Colonic mucosa (tissue), 4 donors: ENCODE results near the gene RIPK3. TPM values are rescaled to one million over a fixed set of nuclear protein-coding genes. Genes with fewer than 3 reads are reported as not detected.

ENCODE experiments used
- DNase-seq: peaks from one replicate; pipeline ENCODE4 v3.0.0-alpha.2; 2020
- H3K27ac ChIP-seq: fragments of 200-600 bp; one replicate; pipeline ENCODE4 v1.8.0; 2021
- H3K27me3 ChIP-seq: fragments of 200-600 bp; one replicate; pipeline ENCODE4 v1.8.0; 2021
- H3K36me3 ChIP-seq: fragments of 200-600 bp; one replicate; pipeline ENCODE4 v1.8.0; 2021
- H3K4me1 ChIP-seq: fragments of 200-600 bp; one replicate; pipeline ENCODE4 v1.8.0; 2021; ENCODE audit warnings: mild to moderate bottlenecking
- H3K4me3 ChIP-seq: fragments of 200-600 bp; one replicate; pipeline ENCODE4 v1.8.0; 2021
- H3K9ac ChIP-seq, 2 donors: one replicate each; pipeline ENCODE4 v1.7.0; 2013; ENCODE audit warnings: control low read depth in 2 of 2, low read depth in 2 of 2, low read length in 2 of 2
- H3K9me3 ChIP-seq: fragments of 200-600 bp; one replicate; pipeline ENCODE4 v1.8.0; 2021
- CTCF ChIP-seq: fragments of 200-600 bp; IDR thresholded peaks from one replicate; pipeline ENCODE4 v1.8.0; 2022; ENCODE audit warnings: antibody characterized with exemption, mild to moderate bottlenecking
- intact Hi-C: fragments of 100-400 bp; cut with DNase I; formaldehyde crosslinking; loops from one replicate; pipeline ENCODE4 v1.14.1; 2022
- total RNA-seq, 2 donors: library from RNA; stranded (reverse); fragmentation: NEBNext Ultra II Directional in 1 of 2; extraction: Animal tissue kit (Norgen Biotek cat#: 25700) in 1 of 2; gene quantifications; one replicate each; pipeline ENCODE4 v1.2.1, GENCODE V29; 2021
- donor health status: healthy.
- donor health status: DM: no; HTN: no; CAD: no.
- donor health status: DM: no; HTN: no; CAD: no.

Gene RIPK3
- total RNA-seq, 2 donors from 2014 or later = 30.1 to 38.2 TPM

- H3K27ac ChIP-seq = no peak overlapping the region
- intact Hi-C loops = no loop called here
- no peaks in the 10 kb centered on the region for H3K27me3 ChIP-seq
- no peak overlapping the region for H3K4me3 ChIP-seq
- no peaks in the 10 kb centered on the region for H3K9me3 ChIP-seq
- H3K4me1 ChIP-seq = no peaks in the 10 kb centered on the region
- H3K9ac ChIP-seq = no peak overlapping the region
- no peak for TF ChIP-seq CTCF
- no peak for DNase-seq
- peaks cover 3% of the 10 kb centered on the region for H3K36me3 ChIP-seq
Measured at GRCh38 chr14:24289649-24290280, 50.0 kb downstream of the RIPK3 start.

DNA sequence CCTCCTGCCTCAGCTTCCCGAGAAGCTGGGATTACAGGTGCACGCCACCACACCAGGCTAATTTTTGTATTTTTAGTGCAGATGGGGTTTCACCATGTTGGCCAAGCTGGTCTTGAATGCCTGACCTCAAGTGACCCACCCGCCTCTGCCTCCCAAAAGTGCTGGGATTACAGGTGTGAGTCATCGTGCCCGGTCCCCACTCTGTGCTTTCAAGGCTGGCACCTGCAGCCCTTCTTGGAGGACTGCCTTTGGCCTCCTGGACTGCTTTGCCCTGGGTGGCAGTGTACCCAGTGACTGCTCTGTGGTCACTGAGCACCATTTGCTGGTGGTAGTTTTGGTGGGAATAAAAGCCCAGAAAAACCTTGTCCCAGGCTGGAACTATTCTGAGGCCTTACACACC, 52.8 kb downstream of the RIPK3 start:
- Histone ChIP-seq H3K9me3 (no peaks in the 10 kb centered on the region), H3K4me3 (no peak overlapping the region), H3K27ac (no peak overlapping the region), H3K27me3 (no peaks in the 10 kb centered on the region), H3K4me1 (no peaks in the 10 kb centered on the region), H3K36me3 (no peaks in the 10 kb centered on the region), H3K9ac (no peak overlapping the region)
- intact Hi-C loops = no loop called here
- DNase-seq = no peak
- no peak for TF ChIP-seq CTCF

Other genes with a start within 250 kb of the RIPK3 start
- gene PCK2, start 245.7 kb downstream of the RIPK3 start, total RNA-seq = 100 to 1,000 TPM; 133 to 173 TPM
- gene DCAF11, start 225.2 kb downstream of the RIPK3 start, total RNA-seq = 100 to 1,000 TPM in 1 of 2 donors, 10 to 100 TPM in 1; 89.2 to 106 TPM
- gene NRL, start 225.0 kb downstream of the RIPK3 start, total RNA-seq = 1 to 10 TPM in 1 of 2 donors, under 1 TPM in 1; 0.88 to 2.7 TPM
- 1 to 10 TPM in 1 of 2 donors, under 1 TPM in 1; 0.85 to 1.5 TPM for gene FITM1, start 209.3 kb downstream of the RIPK3 start, total RNA-seq
- 100 to 1,000 TPM; 199 to 235 TPM for gene PSME1, start 203.8 kb downstream of the RIPK3 start, total RNA-seq
- gene EMC9, start 198.4 kb downstream of the RIPK3 start, total RNA-seq = 10 to 100 TPM; 21.1 to 49.6 TPM
- gene PSME2, start 193.4 kb downstream of the RIPK3 start, total RNA-seq = 100 to 1,000 TPM; 151 to 320 TPM
- 10 to 100 TPM; 36.1 to 70.4 TPM for gene RNF31, start 192.5 kb downstream of the RIPK3 start, total RNA-seq
- gene IRF9, start 178.7 kb downstream of the RIPK3 start, total RNA-seq = 10 to 100 TPM; 54.4 to 57.5 TPM
- 1 to 10 TPM; 5.1 TPM for gene REC8, start 167.9 kb downstream of the RIPK3 start, total RNA-seq
- gene IPO4, start 151.2 kb downstream of the RIPK3 start, total RNA-seq = 10 to 100 TPM; 19.3 to 78.2 TPM
- 10 to 100 TPM; 58.8 to 65.6 TPM for gene TM9SF1, start 144.6 kb downstream of the RIPK3 start, total RNA-seq
- under 1 TPM; 0.19 to 0.49 TPM for gene TSSK4, start 134.3 kb downstream of the RIPK3 start, total RNA-seq
- gene CHMP4A, start 126.5 kb downstream of the RIPK3 start, total RNA-seq = 10 to 100 TPM; 47.8 to 48.0 TPM
- 10 to 100 TPM in 1 of 2 donors, 1 to 10 TPM in 1; 8.2 to 10.9 TPM for gene MDP1, start 123.9 kb downstream of the RIPK3 start, total RNA-seq
- gene NEDD8, start 107.6 kb downstream of the RIPK3 start, total RNA-seq = 100 to 1,000 TPM; 126 to 150 TPM
- gene GMPR2, start 107.1 kb downstream of the RIPK3 start, total RNA-seq = 10 to 100 TPM; 57.9 to 68.1 TPM
- gene TINF2, start 97.4 kb downstream of the RIPK3 start, total RNA-seq = 10 to 100 TPM; 45.5 to 45.7 TPM
- gene TGM1, start 76.8 kb downstream of the RIPK3 start, total RNA-seq = 1 to 10 TPM in 1 of 2 donors, under 1 TPM in 1; 0.40 to 3.9 TPM
- gene RABGGTA, start 68.4 kb downstream of the RIPK3 start, total RNA-seq = 10 to 100 TPM; 37.3 to 38.3 TPM
- gene DHRS1, start 40.2 kb downstream of the RIPK3 start, total RNA-seq = 10 to 100 TPM; 38.0 to 42.4 TPM
- 10 to 100 TPM; 23.8 to 49.8 TPM for gene NOP9, start 40.1 kb downstream of the RIPK3 start, total RNA-seq
- 10 to 100 TPM in 1 of 2 donors, 1 to 10 TPM in 1; 7.7 to 12.9 TPM for gene CIDEB, start 32.0 kb downstream of the RIPK3 start, total RNA-seq
- gene LTB4R2, start 29.9 kb downstream of the RIPK3 start, total RNA-seq = 1 to 10 TPM; 2.7 to 7.8 TPM
- 1 to 10 TPM; 1.5 to 4.0 TPM for gene LTB4R, start 28.5 kb downstream of the RIPK3 start, total RNA-seq
- 10 to 100 TPM in 1 of 2 donors, 1 to 10 TPM in 1; 6.7 to 10.2 TPM for gene ADCY4, start 4.9 kb downstream of the RIPK3 start, total RNA-seq
- gene NFATC4, start 28.2 kb upstream of the RIPK3 start, total RNA-seq = 10 to 100 TPM; 11.2 to 24.0 TPM
- 10 to 100 TPM; 13.0 to 26.7 TPM for gene NYNRIN, start 59.0 kb upstream of the RIPK3 start, total RNA-seq
- 1 to 10 TPM; 1.8 to 2.0 TPM for gene CBLN3, start 89.7 kb upstream of the RIPK3 start, total RNA-seq
- 10 to 100 TPM; 82.6 to 90.4 TPM for gene KHNYN, start 90.0 kb upstream of the RIPK3 start, total RNA-seq
- 10 to 100 TPM; 32.5 to 40.9 TPM for gene SDR39U1, start 102.8 kb upstream of the RIPK3 start, total RNA-seq
- 1 to 10 TPM; 1.3 TPM for gene CMA1, start 168.3 kb upstream of the RIPK3 start, total RNA-seq
- gene CTSG, start 236.3 kb upstream of the RIPK3 start, total RNA-seq = 1 to 10 TPM; 3.2 to 5.4 TPM